GM10248 (cell line): ENCODE measurements around the gene PEAK1.

Experiments
- CTCF ChIA-PET: fragments of 300-600 bp; sonication (Branson Sonifier 250); formaldehyde crosslinking; extraction: SDS; loops from one replicate; lab custom pipeline; 2021; ENCODE audit warnings: antibody characterized with exemption; lab: Yijun Ruan, JAX
- POLR2A ChIA-PET: fragments of 350-650 bp; sonication (Branson Sonifier 250); formaldehyde crosslinking; extraction: SDS; loops from one replicate; lab custom pipeline; 2020; ENCODE audit warnings: antibody characterized with exemption; lab: Yijun Ruan, JAX
- DNase-seq: peaks from one replicate; pipeline ENCODE4 v3.0.0; 2012; ENCODE audit errors: extremely low spot score
- CTCF ChIP-seq: IDR thresholded peaks from 2 replicates; pipeline ENCODE4 v1.5.1; 2012; ENCODE audit warnings: mild to moderate bottlenecking, low read depth; ENCODE audit errors: extremely low read depth, missing control alignments, control extremely low read depth

PEAK1 gene

GRCh38 chr15:77225646-77226045 is 194.3 kb downstream of the PEAK1 start:
- CTCF ChIA-PET = interaction anchor here (1.3 to 1.6 kb wide), 2 partner anchors 39 to 55 kb away, joined by 3 to 4 read pairs; no protein-coding TSS in a partner anchor
- no peak for TF ChIP-seq CTCF

GRCh38 chr15:77225088-77225487 is 194.8 kb downstream of the PEAK1 start:
- no peak for DNase-seq
- ChIA-PET CTCF (interaction anchor here (0.7 to 1.6 kb wide), 5 partner anchors 14 to 195 kb away, joined by 3 to 6 read pairs (median 3); partner anchors contain the start of gene HMG20A), POLR2A (no interaction called here)
- TF ChIP-seq CTCF = no peak

More at GRCh38 chr15:77225646-77226045, 194.3 kb downstream of the PEAK1 start:
- no peak for DNase-seq
- POLR2A ChIA-PET = no interaction called here

GRCh38 chr15:77224352-77224751 is 195.6 kb downstream of the PEAK1 start:
- no peak for DNase-seq
- CTCF ChIA-PET = interaction anchor here (0.7 to 1.6 kb wide), 6 partner anchors 9 to 196 kb away, joined by 3 to 6 read pairs (median 3); partner anchors contain the start of gene HMG20A
- POLR2A ChIA-PET = no interaction called here
- TF ChIP-seq CTCF = no peak

GRCh38 chr15:77221708-77222107 is 198.2 kb downstream of the PEAK1 start:
- TF ChIP-seq CTCF = no peak
- DNase-seq = no peak
- POLR2A ChIA-PET = no interaction called here
- CTCF ChIA-PET = no interaction called here

- no peak for TF ChIP-seq CTCF
- no peak for DNase-seq
- ChIA-PET CTCF (no interaction called here), POLR2A (no interaction called here)
These were observed 198.7 kb downstream of the PEAK1 start for GRCh38 chr15:77221174-77221573.

GRCh38 chr15:77219841-77220240 is 200.1 kb downstream of the PEAK1 start:
- TF ChIP-seq CTCF = no peak
- POLR2A ChIA-PET = no interaction called here
- DNase-seq = no peak
- CTCF ChIA-PET = no interaction called here

- CTCF ChIA-PET = interaction anchor here (1.3 kb wide), 1 partner anchor 8 kb away, joined by 3 read pairs; no protein-coding TSS in a partner anchor
- no peak for TF ChIP-seq CTCF
- POLR2A ChIA-PET = no interaction called here
- DNase-seq = no peak
These were observed 210.7 kb downstream of the PEAK1 start for GRCh38 chr15:77209221-77209620.
